Central memory CD8-positive, alpha-beta T cell (primary cell): ENCODE results near the gene ERCC6L2.

Experiments
- ATAC-seq: fragments of 150-1000 bp; cut with Tn5 transposase; replicated peaks from 2 replicates; pipeline ENCODE4 v1.10.0; 2022; ENCODE audit warnings: mild to moderate bottlenecking, moderate FRiP score, moderate number of reproducible peaks; ENCODE audit not compliant: poor library complexity, severe bottlenecking; ENCODE audit errors: extremely low read depth
- DNase-seq, 2 donors: peaks; one replicate each; pipeline ENCODE4 v3.0.0; 2021; ENCODE audit warnings: low spot score in 2 of 2
- H3K27ac Mint-ChIP-seq: one replicate; pipeline ENCODE4 v1.8.0; 2022; ENCODE audit warnings: low read depth, mild to moderate bottlenecking, moderate library complexity, mixed read lengths
- H3K27me3 Mint-ChIP-seq: one replicate; pipeline ENCODE4 v1.8.0; 2022; ENCODE audit warnings: mixed read lengths
- H3K36me3 Mint-ChIP-seq: one replicate; pipeline ENCODE4 v1.8.0; 2022; ENCODE audit warnings: mild to moderate bottlenecking, moderate library complexity, mixed read lengths; ENCODE audit not compliant: insufficient read depth
- H3K4me1 Mint-ChIP-seq: one replicate; pipeline ENCODE4 v1.8.0; 2022; ENCODE audit warnings: mixed read lengths
- H3K4me3 Mint-ChIP-seq: one replicate; pipeline ENCODE4 v1.8.0; 2022; ENCODE audit warnings: mild to moderate bottlenecking, moderate library complexity, mixed read lengths
- H3K9me3 Mint-ChIP-seq: one replicate; pipeline ENCODE4 v1.8.0; 2022; ENCODE audit warnings: mixed read lengths

ERCC6L2 gene

DNA sequence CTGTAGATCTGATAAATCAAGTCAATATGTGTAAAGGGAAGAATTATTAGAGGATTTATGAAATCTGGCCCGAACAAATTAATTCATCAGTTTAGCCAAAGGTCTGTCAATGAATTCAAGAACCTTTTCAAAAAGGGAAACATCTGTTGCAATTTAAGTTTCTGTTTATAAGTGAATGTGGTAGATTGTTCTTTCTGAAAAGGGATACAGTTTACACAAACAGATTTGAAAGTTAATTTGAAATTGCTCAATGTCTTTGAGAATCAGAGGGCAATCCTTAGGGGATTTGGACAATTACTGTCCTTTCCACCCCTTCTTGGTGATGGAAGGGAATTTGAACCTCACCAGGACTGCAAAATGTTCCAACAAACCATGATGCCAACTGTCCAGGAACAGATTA is 29.7 kb upstream of the ERCC6L2 start:
- H3K9me3 Mint-ChIP-seq, result no peaks in the 10 kb centered on the region
- no peaks in the 10 kb centered on the region for H3K27me3 Mint-ChIP-seq
- H3K36me3 Mint-ChIP-seq, result no peaks in the 10 kb centered on the region
- ATAC-seq (no peak), DNase-seq (no peak)
- no peaks in the 10 kb centered on the region for H3K4me1 Mint-ChIP-seq
- no peak overlapping the region for H3K4me3 Mint-ChIP-seq
- no peak overlapping the region for H3K27ac Mint-ChIP-seq

DNA sequence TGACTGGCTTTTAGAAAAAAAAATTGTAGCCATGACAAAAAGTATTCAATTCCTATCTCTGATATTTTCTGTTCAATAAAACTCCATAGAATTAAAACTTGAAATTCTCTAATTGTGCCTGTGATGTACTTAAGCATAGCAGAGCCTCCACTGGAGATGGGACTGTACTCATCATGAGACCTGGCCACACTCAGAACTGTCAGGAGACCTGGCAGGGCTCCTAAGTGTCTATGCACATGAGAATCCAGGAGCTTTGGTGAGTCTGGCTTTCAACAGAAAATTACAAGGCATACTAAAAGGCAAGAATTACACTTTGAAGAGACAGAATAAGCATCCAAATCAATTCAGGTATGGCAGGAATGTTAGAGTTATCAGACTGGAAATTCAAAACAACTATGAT is 26.7 kb upstream of the ERCC6L2 start:
- Mint-ChIP-seq H3K27ac (no peak overlapping the region), H3K9me3 (no peaks in the 10 kb centered on the region), H3K36me3 (no peaks in the 10 kb centered on the region), H3K4me3 (no peak overlapping the region), H3K27me3 (no peaks in the 10 kb centered on the region), H3K4me1 (no peaks in the 10 kb centered on the region)
- ATAC-seq, result no peak
- no peak for DNase-seq

DNA sequence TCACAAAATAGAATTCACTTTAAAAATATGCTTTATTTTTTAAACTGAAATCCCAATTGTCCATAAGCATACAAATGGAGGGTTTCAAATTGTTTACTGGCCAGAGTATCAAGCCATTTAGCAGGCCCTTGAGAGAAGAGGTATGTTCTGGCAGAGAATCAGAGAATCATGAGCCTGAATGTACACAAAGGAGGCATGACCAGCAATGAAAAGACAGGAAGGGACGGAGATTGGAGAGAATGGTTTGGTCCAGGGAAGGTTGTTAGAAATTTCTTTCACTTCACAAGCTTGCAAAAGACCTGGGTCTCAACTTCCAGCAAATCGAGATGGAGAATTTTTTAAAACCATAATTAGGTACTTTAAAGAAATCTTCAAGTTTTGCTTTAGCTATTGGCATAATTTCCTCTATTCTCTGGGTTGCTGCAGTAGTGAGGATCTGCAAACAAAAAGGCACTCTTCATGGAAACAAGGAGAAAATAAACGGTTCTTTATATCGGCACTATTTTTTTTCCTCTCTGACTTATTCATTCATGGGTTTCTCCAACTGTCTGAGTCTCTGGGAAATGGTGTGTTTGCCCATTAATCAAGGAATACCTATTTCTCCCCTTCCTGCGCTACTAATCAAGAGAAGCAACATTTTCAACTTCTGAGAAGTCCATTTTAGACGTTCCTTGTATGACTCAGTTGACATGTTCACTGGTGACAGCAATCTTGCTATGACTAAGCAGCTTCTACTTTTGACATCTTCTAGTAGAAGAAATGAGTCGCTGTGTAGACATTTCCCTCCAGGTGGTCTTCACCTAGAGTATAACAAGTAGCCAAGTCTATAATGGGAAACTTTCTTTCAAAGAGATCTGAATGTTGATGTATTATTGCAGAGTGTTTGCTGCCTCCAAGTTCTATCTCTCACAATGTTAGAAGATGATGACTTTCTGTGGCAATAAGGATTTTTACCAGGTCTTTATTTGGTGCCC is 23.1 kb upstream of the ERCC6L2 start:
- H3K9me3 Mint-ChIP-seq, result no peaks in the 10 kb centered on the region
- ATAC-seq, result no peak
- no peaks in the 10 kb centered on the region for H3K36me3 Mint-ChIP-seq
- H3K27ac Mint-ChIP-seq, result no peak overlapping the region
- no peaks in the 10 kb centered on the region for H3K27me3 Mint-ChIP-seq
- DNase-seq, result no peak
- no peak overlapping the region for H3K4me3 Mint-ChIP-seq
- peaks cover 5% of the 10 kb centered on the region for H3K4me1 Mint-ChIP-seq

DNA sequence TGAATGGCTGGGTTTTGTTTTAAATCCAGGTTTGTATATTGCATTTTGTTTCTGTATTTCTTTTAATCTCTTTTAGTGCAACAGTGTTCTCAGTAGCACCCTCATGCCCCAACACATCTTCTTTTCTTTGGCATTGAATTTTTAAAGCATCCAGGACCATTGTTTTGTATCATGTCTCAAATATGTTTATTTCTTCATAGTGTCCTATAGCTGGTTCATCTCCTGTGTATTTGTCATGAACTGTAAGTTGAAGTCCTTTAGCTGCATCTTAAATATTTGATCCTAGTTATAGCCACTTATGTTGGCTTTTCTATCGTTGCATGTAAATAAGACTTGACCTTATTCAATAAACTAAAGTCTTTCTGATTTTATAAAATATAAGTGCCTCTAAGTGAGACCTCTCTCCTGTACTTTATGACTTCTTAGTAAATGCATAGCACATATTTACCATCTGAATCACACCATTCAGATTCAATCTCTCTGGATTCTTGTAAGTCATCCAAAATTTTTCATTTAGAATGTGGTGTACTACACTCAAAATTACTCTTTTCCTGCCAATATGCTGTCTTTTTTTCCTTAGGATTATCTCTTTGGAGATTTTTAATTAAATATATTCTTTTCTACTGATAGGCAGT is 21.0 kb upstream of the ERCC6L2 start:
- DNase-seq (no peak), ATAC-seq (no peak)
- Mint-ChIP-seq H3K36me3 (no peaks in the 10 kb centered on the region), H3K4me1 (peaks cover 5% of the 10 kb centered on the region), H3K9me3 (no peaks in the 10 kb centered on the region), H3K27ac (no peak overlapping the region), H3K4me3 (no peak overlapping the region), H3K27me3 (no peaks in the 10 kb centered on the region)

DNA sequence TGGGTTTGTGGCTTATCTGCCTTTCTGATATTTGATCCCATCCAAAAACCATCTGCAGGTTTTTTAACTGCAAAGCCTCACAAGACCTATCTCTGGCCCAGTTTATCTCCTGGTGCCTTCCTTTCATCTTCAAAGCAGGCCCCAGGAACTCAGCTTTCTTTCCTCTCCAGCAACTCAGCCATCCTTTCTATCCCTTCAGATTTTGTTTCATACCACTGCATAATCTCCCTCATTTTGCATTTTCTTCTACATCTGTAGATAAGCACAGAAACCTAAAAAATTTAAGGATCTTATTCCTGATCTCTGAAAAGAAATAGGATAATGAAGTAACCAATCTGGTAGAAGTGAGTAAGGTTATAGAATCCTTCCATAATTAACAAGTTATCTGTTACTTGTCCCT is 19.5 kb upstream of the ERCC6L2 start:
- no peak for ATAC-seq
- H3K9me3 Mint-ChIP-seq, result no peaks in the 10 kb centered on the region
- H3K27me3 Mint-ChIP-seq, result no peaks in the 10 kb centered on the region
- H3K4me1 Mint-ChIP-seq, result peaks cover 5% of the 10 kb centered on the region
- no peaks in the 10 kb centered on the region for H3K36me3 Mint-ChIP-seq
- H3K4me3 Mint-ChIP-seq, result no peak overlapping the region
- no peak overlapping the region for H3K27ac Mint-ChIP-seq
- no peak for DNase-seq

DNA sequence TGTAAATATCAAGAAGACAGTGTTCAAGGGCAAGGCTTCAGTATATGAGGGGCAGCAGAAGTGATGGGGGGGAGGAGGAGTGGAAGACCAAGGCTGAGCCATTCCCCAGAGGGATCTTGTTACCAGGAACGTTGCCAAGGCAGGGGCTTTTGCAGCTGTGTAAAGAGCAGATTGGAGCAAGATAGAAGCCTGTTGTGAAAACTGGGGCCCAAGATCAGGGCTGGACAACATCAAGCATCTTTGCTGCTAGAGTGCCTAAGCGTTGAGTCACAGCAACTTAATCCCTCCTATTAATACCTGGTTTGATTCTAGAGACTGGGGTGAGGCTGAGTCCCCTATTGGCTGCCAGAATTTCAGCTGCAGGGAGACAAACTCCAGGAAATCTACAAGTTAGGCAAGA is 18.4 kb upstream of the ERCC6L2 start:
- H3K4me1 Mint-ChIP-seq, result peaks cover 5% of the 10 kb centered on the region
- DNase-seq, result no peak

DNA sequence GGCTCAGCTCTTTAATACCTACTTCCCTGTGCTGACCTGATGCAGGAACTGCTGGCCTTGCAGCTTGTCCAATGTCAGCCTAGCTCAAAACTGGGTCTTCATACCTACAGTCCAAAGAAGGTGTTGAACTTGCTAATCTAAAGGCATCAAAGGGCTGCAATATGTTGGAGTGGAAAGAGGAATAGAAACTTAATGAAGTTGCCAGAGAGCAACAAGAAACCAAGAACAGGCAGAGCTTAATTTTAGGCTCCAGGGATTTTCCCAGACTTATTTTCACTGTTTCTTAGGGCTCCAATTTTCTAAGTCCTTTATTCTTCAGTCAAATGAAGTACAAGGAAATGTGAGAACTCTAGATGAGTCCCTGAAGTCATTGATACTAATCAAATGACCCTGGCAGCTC is 17.6 kb upstream of the ERCC6L2 start:
- H3K27ac Mint-ChIP-seq, result no peak overlapping the region
- H3K36me3 Mint-ChIP-seq, result no peaks in the 10 kb centered on the region
- H3K4me3 Mint-ChIP-seq, result no peak overlapping the region
- no peaks in the 10 kb centered on the region for H3K27me3 Mint-ChIP-seq
- H3K4me1 Mint-ChIP-seq, result peaks cover 5% of the 10 kb centered on the region
- ATAC-seq, result no peak
- DNase-seq, result no peak
- H3K9me3 Mint-ChIP-seq, result peaks cover 11% of the 10 kb centered on the region

More for the DNA sequence above, 18.4 kb upstream of the ERCC6L2 start:
- H3K27ac Mint-ChIP-seq, result no peak overlapping the region
- H3K4me3 Mint-ChIP-seq, result no peak overlapping the region
- ATAC-seq, result no peak
- no peaks in the 10 kb centered on the region for H3K36me3 Mint-ChIP-seq
- no peaks in the 10 kb centered on the region for H3K27me3 Mint-ChIP-seq
- H3K9me3 Mint-ChIP-seq, result peaks cover 7% of the 10 kb centered on the region

DNA sequence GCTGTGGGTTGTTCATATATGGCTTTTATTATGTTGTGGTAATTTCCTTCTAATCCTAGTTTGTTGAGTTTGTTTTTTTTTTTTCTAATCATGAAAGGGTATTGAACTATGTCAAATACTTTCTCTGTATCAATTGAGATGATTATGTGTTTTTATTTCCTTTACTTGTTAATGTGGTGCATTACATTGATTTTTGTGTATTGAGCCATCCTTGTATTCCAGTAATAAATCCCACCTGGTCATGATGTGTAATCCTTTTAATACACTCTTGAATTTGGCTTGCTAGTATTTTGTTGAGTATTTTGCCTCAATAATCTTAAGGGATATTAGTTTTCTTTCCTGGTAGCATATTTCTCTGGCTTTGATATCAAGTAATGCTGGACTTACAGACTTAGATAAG is 13.1 kb upstream of the ERCC6L2 start:
- H3K4me3 Mint-ChIP-seq, result no peak overlapping the region
- H3K36me3 Mint-ChIP-seq, result no peaks in the 10 kb centered on the region
- DNase-seq (no peak), ATAC-seq (no peak)
- no peaks in the 10 kb centered on the region for H3K4me1 Mint-ChIP-seq
- H3K9me3 Mint-ChIP-seq, result peaks cover 11% of the 10 kb centered on the region
- H3K27ac Mint-ChIP-seq, result no peak overlapping the region
- H3K27me3 Mint-ChIP-seq, result no peaks in the 10 kb centered on the region

DNA sequence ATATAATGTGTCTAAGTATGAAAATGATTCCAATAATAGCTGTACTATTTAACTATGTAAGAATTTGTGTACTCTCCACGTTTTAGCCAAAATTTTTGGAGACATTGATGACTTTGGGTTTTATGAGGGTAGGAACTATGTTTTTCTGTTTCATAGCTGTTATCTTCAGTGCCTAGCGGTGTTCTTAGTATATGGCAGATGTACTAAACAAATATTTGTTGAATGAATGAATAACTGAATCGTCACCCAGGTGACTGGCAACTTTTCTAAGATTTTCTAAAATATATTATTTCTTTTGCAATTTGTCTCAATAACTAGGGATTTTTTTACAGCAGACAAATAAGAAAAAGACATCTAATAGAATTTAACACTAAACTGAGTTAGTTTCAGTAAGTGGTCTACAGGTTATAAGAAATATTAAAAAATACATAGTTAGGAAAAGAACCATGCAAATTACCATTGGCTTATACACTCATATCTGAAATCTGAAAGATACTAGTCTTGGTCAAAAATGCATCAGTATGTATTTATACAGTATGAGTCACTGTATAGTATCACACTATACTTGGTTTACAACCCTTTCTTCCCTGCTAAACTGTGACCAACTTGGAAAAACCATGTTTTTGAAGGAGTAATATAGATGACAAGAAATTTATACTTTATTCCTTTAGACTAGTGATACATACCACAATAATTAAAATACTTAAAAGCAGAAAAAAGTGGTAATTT is 10.5 kb upstream of the ERCC6L2 start:
- Mint-ChIP-seq H3K9me3 (peaks cover 11% of the 10 kb centered on the region), H3K27me3 (no peaks in the 10 kb centered on the region), H3K4me3 (no peak overlapping the region), H3K27ac (no peak overlapping the region), H3K36me3 (no peaks in the 10 kb centered on the region), H3K4me1 (no peaks in the 10 kb centered on the region)
- ATAC-seq (no peak), DNase-seq (no peak)

DNA sequence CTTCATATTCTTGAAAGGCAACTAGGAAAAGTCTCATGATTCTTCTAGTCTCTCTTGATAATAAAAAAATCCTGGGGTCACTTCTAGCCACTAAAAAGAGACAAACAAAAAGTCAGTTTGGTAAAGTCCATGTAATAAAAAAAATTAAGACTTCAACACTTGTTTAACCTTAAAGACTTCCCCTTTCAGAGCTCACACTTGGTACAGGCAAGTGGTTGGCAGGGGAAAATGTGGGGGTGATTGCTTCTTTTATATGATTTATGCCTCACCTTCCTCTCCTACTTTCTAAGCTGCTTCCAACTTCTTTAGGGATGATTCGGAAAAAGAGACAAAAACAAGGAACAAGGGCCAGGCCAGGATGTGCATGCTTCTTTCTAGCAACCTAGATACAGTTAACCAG is 5.1 kb upstream of the ERCC6L2 start:
- DNase-seq (no peak), ATAC-seq (no peak)
- H3K36me3 Mint-ChIP-seq, result peaks cover 20% of the 10 kb centered on the region
- no peak overlapping the region for H3K27ac Mint-ChIP-seq
- H3K27me3 Mint-ChIP-seq, result no peaks in the 10 kb centered on the region
- peaks cover 9% of the 10 kb centered on the region for H3K4me1 Mint-ChIP-seq
- H3K4me3 Mint-ChIP-seq, result no peak overlapping the region
- H3K9me3 Mint-ChIP-seq, result no peaks in the 10 kb centered on the region

DNA sequence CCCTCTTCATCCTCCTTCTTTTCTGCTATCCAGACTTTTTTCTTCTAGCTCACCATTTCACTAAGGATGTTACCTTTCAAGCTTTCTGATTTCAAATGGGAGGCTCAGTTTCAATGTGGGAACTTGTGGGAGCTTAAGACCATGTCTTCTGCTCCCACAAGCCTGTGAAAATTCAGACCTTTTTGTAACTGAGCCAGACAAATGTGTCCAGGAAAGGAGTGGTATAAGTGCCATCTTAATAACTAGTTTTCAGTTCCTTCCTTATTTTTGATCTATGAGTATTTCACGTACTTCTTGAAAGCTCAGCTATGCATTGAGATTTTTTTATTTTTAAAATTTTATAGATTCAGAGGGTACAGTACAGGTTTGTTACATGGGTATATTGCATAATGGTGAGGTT is 4.6 kb upstream of the ERCC6L2 start:
- no peaks in the 10 kb centered on the region for H3K9me3 Mint-ChIP-seq
- DNase-seq, result no peak
- H3K4me3 Mint-ChIP-seq, result no peak overlapping the region
- H3K27ac Mint-ChIP-seq, result no peak overlapping the region
- H3K4me1 Mint-ChIP-seq, result peaks cover 9% of the 10 kb centered on the region
- no peak for ATAC-seq
- H3K27me3 Mint-ChIP-seq, result no peaks in the 10 kb centered on the region
- H3K36me3 Mint-ChIP-seq, result peaks cover 25% of the 10 kb centered on the region

DNA sequence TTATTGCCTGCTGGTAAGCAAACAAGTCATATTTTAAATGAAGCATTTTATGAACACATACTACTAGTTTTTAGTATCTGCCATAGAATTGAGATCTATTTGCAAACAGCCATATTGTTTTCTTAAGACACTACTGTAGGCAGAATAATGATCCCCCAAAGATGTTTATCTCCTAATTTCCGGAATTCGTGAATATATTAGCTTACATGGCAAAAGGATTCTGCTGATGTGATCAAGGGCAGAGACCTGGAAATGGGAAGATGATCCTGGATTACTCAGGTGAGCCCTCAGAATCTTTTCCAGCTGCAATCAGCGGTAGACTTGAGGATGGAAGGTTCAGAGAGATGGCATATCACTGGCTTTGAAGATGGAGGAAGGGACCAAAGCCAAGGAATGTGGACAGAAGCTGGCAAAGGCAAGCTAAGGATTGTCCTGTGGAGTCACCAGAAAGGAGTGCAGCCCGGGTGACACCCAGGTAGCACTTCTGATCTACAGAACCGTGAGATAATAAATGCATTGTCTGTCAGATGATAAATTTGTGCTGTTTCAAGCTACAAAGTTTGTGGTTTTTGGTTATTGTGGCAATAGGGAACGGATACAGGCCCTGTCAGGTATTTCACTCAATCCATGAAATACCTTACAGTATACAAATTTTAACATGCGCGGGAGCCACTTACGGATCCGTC is 1.0 kb upstream of the ERCC6L2 start:
- DNase-seq (no peak), ATAC-seq (no peak)
- Mint-ChIP-seq H3K27me3 (no peaks in the 10 kb centered on the region), H3K36me3 (peaks cover 31% of the 10 kb centered on the region), H3K4me3 (no peak overlapping the region), H3K4me1 (peaks cover 9% of the 10 kb centered on the region), H3K27ac (no peak overlapping the region), H3K9me3 (no peaks in the 10 kb centered on the region)
